GM21360 (cell line): ENCODE data around the gene GUCA2A.

Source experiments
- ATAC-seq: cut with Tn5 transposase; IDR thresholded peaks from one replicate; pipeline ENCODE4 v1.9.1; 2021; ENCODE audit warnings: mild to moderate bottlenecking, moderate library complexity; ENCODE audit not compliant: unreplicated experiment

The GUCA2A gene

DNA sequence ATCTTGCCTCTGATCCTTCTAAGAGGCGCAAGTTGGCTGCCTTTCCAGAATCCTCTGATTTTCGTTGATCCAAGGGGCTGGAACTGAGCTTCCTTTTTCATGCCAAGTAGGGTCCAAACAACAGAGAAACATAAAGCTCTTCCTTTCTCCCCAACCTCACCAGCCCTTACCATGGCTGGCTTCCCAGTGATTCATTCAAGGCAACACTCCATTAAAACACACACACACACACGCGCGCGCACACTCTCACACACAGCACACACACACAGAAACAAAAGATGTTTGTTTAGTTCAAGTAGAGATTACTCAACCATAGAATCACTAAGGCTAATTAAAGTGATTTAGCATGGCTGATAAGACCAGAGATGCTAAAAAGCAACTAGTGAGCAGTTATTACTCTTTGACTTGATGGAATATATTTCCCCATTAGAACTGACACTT, 13.0 kb upstream of the GUCA2A start:
- no peak for ATAC-seq

DNA sequence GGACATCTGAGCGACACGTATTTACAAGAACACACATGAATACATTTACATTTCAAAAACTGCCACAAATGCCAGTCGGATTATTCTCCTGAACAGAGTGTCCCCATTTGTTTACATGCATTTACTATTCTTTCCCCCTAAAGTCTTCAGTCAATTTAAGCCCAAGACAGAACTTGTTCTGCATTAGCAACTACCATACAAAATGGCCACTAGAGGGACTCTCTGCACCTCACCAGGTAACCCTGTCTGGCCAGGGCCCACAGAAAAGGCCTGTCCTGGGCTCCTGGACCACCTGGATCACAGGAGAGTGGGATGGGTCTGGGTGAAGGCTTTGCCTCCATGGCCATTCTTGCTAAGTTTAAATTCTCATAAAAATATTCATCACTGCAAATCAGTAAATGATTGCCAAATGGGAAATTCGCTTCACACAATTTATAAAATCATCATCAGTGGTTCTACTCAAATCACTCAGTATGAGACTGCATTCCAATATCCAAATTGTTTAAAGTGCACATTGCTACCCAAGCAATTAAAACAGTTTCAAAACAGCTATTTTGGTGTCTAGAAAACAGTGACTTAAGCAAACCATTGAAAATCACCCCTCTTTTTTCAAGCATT, 12.5 kb upstream of the GUCA2A start:
- ATAC-seq = no peak

- no peak for ATAC-seq
Observed at GRCh38 chr1:42175314-42176054, 10.9 kb upstream of the GUCA2A start.

- ATAC-seq = no peak
Observed at GRCh38 chr1:42173961-42174735, 9.6 kb upstream of the GUCA2A start.

DNA sequence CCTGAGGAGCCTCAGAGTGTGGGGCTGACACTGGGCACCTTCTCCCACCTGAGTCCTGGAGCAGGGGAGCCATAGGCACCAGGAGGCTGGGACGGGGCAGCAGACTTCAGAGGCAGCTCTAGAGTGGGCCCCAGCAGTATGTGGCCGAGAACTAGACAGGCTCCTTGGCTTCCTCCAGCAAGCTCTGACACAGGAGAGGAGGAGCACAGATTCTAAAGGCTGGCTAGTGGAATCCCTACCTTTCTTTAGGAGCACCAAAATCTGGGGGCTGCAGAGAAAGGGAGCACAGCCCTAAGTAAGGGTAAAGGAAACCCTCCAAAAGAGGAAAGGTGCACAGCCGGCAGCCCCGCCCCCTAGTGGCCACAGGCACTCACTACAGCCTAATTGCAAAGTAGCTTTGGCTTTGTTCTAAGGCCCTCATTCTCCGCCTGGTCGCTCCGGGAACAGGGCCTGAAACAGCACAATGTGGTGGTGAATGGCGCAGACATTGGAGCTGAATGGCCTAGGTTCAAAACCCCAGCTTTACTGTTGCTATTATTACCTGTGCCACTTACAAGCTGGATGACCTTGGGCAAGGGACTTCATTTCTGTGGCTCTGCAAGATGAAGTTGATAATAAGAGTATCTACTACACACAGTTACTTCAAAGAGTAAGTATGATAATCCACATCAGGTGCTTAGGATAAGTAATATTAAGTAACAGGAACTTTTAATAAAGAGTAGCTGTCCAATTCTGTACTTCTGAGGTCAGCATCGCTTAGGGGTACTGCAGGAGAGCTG, 8.8 kb upstream of the GUCA2A start:
- no peak for ATAC-seq

- no peak for ATAC-seq
Observed at GRCh38 chr1:42172381-42173133, 8.0 kb upstream of the GUCA2A start.

DNA sequence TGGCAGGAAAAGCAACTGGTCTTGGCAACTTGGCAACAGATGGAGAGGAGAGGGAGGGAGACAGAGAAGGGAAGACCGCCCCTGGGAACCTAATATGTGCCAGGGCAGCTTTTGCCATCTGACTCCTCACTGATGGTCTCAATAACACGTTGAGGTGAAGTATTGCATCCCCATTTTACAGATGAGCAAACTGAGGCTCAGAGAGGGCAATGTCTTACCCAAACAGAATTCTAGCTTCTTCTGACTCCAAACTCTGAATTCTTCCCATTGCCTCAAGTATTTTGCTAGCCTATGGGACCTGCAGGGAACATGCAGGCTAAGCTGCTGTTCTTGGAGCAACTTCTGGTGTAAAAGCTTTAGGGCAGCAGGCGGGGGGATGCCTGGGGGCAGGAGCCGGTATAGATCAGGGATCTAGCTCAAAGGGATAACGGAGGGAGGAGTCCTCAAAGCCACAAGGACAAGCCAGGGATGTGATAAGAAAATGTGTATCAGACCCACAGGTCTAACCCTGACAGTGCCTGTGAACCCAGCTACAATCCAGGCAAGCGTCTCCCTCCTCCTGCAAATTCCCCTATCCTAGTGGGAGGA, 7.2 kb upstream of the GUCA2A start:
- ATAC-seq = no peak

GRCh38 chr1:42170779-42171621, 6.5 kb upstream of the GUCA2A start:
- ATAC-seq = no peak

GRCh38 chr1:42168763-42169162, 4.2 kb upstream of the GUCA2A start:
- no peak for ATAC-seq

DNA sequence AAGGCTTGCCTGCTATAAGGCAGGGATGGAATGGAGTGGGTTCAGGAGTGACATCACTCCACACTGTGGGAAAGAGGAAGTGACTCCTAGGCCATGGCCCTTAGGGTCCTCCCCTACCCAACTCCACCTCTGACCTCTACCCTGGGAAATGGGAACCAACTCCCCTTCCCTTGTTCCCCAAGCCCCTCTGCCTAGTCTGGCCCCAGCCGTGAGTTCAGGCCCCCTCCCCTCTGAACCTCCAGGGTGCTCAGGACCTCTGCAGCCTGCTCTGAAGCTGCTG, 3.8 kb upstream of the GUCA2A start:
- ATAC-seq = no peak

DNA sequence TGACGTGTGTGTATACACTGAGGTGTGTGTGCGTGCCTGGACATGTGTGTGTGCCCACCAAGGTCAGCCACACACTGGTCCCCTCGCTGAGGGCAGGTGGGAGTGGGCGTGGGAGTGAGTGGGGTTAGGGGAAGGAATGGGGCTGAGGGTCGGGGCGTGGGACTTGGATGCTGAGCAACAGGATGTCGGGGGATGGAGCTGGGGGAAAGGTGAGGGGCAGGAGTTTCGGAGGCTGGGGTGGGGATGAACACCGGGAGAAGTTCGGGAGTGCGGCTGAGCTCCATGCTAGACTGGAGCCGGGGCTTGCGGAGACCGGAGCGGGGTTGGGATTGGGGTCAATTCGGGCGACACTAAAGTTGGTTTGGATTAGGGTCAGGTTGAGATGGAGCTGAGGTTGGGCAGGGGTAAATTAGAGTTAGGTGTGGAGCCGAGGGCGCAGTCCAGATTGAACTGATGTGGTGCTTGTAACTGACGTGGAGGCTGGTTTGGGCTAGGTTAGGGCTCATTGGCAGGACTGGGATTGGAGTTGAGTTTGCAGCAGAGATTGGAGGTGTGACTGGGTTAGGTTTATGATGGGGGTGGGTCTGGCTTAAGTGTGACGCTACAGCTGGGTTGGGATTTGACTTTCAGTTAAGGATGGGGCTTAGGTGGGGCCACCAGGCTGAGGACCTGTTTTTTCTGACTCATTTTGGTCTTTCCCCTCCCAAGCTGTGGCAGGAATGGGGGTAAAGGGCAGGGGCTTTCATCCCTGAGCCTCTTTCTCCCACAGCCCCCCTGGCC, 3.3 kb upstream of the GUCA2A start:
- no peak for ATAC-seq

DNA sequence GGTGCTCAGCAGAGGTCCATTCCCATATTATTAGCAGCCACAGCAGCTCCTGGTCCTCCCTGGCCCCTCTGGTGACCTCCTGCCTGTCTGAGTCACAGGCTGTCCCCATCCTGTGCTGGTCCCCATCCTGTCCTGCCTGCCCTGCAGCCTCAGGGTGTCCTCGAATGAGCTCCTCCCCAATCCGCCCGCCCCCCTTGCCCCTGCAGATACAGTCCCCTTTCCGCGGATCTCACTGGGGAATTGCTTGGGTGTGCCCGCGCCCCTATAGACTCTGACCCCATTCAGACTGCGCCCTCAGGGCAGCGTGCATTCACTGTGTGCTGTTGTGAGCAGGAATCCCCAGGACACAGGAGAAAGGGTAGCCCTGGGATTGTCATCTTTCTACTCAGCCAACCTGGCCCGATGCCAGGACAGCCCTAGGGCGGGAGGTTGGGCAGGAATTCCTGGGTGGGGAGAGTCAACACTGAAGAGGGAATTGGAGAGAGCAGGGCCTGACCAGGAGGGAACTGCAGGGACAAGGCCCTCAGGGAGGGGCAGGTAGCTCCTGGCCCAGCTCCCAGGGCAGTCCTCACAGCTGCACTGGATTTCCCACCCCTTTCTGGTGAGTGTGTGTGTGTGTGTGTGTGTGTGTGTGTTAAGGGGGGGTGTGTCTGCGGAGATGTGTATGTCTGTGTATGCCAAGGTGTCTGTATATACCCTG, 1.1 kb upstream of the GUCA2A start:
- no peak for ATAC-seq

- no peak for ATAC-seq
Observed at GRCh38 chr1:42163536-42164503, 725 bp downstream of the GUCA2A start.

DNA sequence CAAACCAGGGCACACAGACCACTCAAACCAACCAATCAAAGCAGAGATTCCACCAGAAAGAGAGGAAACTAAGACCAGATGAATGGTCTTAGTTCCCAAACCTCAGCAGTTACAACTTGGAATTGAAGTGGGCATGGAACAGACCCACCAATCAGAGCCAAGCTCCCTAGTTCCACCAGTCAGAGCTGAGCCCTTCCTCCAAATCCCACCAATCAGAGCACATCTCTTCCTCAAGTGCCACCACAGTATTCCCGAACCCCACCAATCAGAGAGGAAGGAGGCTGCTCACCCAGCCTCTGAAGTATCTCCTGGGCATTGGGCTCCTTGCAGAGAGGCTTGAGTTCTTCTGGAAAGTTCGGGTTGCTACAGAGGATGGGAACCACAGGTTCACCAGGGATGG, 1.4 kb downstream of the GUCA2A start:
- ATAC-seq = no peak

DNA sequence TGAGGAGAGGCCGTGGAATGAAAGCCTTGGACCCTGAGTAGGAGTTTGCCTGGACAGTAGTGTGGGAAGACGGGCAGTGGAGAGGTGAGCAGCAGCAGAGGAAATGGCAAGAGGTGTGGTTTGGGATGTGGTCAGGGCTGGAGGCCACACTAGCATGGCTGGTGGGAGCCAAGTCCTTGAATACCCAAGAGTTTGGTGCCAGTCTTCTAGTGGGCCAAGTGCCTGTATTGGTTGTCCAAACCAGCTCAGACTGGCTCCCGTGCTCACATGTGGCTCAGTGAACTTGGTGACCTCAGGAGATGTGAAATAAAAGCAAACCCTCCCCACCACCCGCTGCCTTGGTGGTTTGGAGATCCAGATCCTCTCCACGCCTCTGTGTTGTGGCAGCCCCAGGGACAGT, 2.4 kb downstream of the GUCA2A start:
- ATAC-seq = no peak

GRCh38 chr1:42158189-42158588, 6.4 kb downstream of the GUCA2A start:
- no peak for ATAC-seq

GRCh38 chr1:42157667-42158066, 6.9 kb downstream of the GUCA2A start:
- no peak for ATAC-seq
